ENCODE measurements around the gene B4GALNT2.
"Not testable (repeated sequence)": the region's sequence is repeated elsewhere in the genome, so short reads cannot be mapped to it uniquely, and the experiment has no call there.

B4GALNT2 gene

GRCh38 chr17:49183801-49184200, 51.2 kb downstream of the B4GALNT2 start:
- DNase-seq = no peak

- DNase-seq = not testable (repeated sequence)
These were observed 52.0 kb downstream of the B4GALNT2 start for GRCh38 chr17:49184522-49184921.

GRCh38 chr17:49185381-49185780, 52.8 kb downstream of the B4GALNT2 start:
- not testable (repeated sequence) for DNase-seq

- DNase-seq = no peak
These were observed 54.7 kb downstream of the B4GALNT2 start for GRCh38 chr17:49187301-49187700.

GRCh38 chr17:49190932-49191331, 58.4 kb downstream of the B4GALNT2 start:
- no peak for DNase-seq

- DNase-seq = no peak
These were observed 58.9 kb downstream of the B4GALNT2 start for GRCh38 chr17:49191409-49191916.

- DNase-seq = peak; percentile 90
These were observed 59.6 kb downstream of the B4GALNT2 start for GRCh38 chr17:49191917-49192741.

GRCh38 chr17:49193513-49194296, 61.1 kb downstream of the B4GALNT2 start:
- peak; percentile 28 for DNase-seq

- no peak for DNase-seq
These were observed 61.7 kb downstream of the B4GALNT2 start for GRCh38 chr17:49194297-49194607.

GRCh38 chr17:49195751-49196150, 63.2 kb downstream of the B4GALNT2 start:
- no peak for DNase-seq

GRCh38 chr17:49196520-49196919, 64.0 kb downstream of the B4GALNT2 start:
- no peak for DNase-seq

GRCh38 chr17:49197346-49197998, 64.9 kb downstream of the B4GALNT2 start:
- DNase-seq = no peak

GRCh38 chr17:49198211-49198610, 65.6 kb downstream of the B4GALNT2 start:
- no peak for DNase-seq

GRCh38 chr17:49200423-49201083, 68.0 kb downstream of the B4GALNT2 start:
- DNase-seq = no peak

GRCh38 chr17:49201481-49201927, 68.9 kb downstream of the B4GALNT2 start:
- DNase-seq = no peak

- DNase-seq = no peak
These were observed 71.2 kb downstream of the B4GALNT2 start for GRCh38 chr17:49203796-49204195.

- DNase-seq = no peak
These were observed 71.9 kb downstream of the B4GALNT2 start for GRCh38 chr17:49204516-49204915.

GRCh38 chr17:49209061-49209571, 76.5 kb downstream of the B4GALNT2 start:
- no peak for DNase-seq

GRCh38 chr17:49210158-49211029, 77.8 kb downstream of the B4GALNT2 start, which contains the start of the genes ABI3 and GNGT2:
Gene ABI3, plus strand, starts transcription at chr17:49210707. Its CDS starts 18 bp downstream, at chr17:49210725.
Gene GNGT2, minus strand, starts transcription at chr17:49210574. Its CDS starts 3,152 bp downstream, at chr17:49207422.
- no peak for DNase-seq

- DNase-seq = no peak
These were observed 80.8 kb downstream of the B4GALNT2 start for GRCh38 chr17:49213399-49213798.

- DNase-seq = no peak
These were observed 81.3 kb downstream of the B4GALNT2 start for GRCh38 chr17:49213847-49214246.

Measured in NCI-H345 (cell line).